GM10266 (cell line): ENCODE results near the gene ANGPTL7.

Experiments used
- DNase-seq: peaks from one replicate; pipeline ENCODE4 v3.0.0; 2012; ENCODE audit errors: extremely low spot score
- CTCF ChIP-seq: IDR thresholded peaks from 2 replicates; pipeline ENCODE4 v1.5.1; 2012; ENCODE audit warnings: mild to moderate bottlenecking, low read depth; ENCODE audit not compliant: control insufficient read depth, insufficient read depth; ENCODE audit errors: missing control alignments

Gene ANGPTL7, protein sequence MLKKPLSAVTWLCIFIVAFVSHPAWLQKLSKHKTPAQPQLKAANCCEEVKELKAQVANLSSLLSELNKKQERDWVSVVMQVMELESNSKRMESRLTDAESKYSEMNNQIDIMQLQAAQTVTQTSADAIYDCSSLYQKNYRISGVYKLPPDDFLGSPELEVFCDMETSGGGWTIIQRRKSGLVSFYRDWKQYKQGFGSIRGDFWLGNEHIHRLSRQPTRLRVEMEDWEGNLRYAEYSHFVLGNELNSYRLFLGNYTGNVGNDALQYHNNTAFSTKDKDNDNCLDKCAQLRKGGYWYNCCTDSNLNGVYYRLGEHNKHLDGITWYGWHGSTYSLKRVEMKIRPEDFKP

DNA sequence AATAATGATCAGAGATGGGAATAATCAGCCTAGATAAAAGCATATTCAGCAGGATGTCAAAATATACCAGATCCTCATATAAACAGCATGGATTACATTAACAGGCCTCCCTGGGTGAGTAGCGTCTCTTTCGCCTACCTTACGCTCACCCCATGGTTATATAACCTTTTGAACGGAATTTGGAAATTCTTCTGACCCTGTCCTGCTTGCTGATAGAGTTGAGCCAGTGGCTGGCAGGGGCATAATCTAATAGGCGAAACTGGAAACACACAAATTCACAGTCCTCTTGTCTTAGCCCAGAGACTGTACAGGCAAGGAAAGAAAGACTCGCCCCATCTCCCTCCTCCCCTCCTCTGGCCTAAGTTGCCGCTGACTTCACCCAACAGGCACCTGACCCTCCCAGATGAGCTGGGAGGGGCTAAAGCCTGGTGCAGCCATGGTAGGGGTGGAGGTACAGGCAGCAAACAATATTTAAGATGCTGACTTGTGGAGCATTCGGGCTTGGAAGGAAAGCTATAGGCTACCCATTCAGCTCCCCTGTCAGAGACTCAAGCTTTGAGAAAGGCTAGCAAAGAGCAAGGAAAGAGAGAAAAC lies at the start of gene ANGPTL7:
Gene ANGPTL7 (plus strand): TSS at position 498 of the 594 bp plus-strand sequence. CDS start 225 bp downstream, outside the sequence.
- no peak for DNase-seq
- no peak for TF ChIP-seq CTCF

DNA sequence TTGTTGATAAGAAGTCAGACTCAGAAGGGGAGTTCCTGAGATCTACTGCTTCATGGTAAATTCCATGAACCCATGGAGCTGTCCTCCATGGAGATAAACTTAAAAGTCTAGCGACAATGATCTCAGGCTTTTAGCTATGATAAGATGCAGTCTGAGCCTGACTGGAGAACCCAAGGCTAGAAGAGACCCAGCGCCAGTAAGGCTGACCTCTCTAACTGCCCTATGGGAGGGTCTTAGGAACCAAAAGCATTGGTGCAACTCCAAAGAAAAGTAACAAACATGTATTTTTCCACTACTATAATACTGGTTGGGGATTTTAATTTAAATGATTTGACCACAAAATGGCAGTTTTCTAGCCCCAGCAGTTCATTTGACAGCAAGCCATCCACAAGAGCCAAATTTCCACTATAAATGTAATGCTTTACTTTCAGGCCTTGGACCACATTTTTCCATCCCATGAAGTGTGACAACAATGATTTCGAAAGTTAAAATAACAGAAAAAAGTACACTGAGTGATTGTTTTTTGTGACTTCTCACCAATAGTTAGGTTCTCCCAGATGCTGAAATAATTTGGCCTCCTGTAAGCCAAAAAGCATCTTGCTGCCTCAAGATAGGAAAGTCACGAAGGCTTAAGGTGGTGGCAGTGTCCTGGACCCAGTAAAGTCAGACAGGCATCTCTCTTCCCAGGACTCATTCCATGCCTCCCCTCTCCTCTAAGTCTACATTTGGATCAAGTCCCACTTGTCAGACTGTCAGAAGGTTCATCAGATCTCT lies 46.4 kb upstream of the ANGPTL7 start:
- no peak for TF ChIP-seq CTCF
- DNase-seq: no peak

GRCh38 chr1:11143401-11143800 lies 45.8 kb upstream of the ANGPTL7 start:
- no peak for DNase-seq

DNA sequence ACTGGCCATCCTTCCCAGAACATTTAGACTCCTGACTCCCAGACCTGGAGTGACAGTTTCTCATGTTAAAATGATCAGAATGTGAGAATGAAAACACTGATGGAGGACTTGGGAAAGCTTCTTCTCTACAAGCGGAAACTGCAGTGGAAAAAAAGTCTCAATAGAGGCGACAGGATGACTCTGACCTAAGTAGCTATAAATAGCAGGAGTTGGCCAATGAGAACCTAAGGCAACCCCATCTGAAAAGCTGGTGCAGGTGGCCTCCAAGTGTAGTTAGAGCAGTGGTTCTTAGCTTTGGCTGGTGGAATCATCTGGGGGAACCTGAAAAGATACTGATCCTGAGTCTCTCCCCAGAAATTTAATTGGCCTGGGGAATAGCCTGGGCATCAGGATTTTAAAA lies 45.2 kb upstream of the ANGPTL7 start:
- DNase-seq: no peak
- TF ChIP-seq CTCF: no peak

More at GRCh38 chr1:11143401-11143800, 45.8 kb upstream of the ANGPTL7 start:
- TF ChIP-seq CTCF: no peak

GRCh38 chr1:11144570-11145256 lies 44.4 kb upstream of the ANGPTL7 start:
- no peak for TF ChIP-seq CTCF
- DNase-seq: no peak

- no peak for TF ChIP-seq CTCF
- no peak for DNase-seq
Measured at GRCh38 chr1:11145741-11146140, 43.4 kb upstream of the ANGPTL7 start.
